Measurements from ENCODE around the gene CPT1B. TPM values are rescaled to one million over a fixed set of nuclear protein-coding genes. Genes with fewer than 3 reads are reported as not detected.
"Not testable (repeated sequence)": the region's sequence is repeated elsewhere in the genome, so short reads cannot be mapped to it uniquely, and the experiment has no call there.

The CPT1B gene
- total RNA-seq, 2 experiments from 2014 or later = 77.4 to 80.9 TPM

DNA sequence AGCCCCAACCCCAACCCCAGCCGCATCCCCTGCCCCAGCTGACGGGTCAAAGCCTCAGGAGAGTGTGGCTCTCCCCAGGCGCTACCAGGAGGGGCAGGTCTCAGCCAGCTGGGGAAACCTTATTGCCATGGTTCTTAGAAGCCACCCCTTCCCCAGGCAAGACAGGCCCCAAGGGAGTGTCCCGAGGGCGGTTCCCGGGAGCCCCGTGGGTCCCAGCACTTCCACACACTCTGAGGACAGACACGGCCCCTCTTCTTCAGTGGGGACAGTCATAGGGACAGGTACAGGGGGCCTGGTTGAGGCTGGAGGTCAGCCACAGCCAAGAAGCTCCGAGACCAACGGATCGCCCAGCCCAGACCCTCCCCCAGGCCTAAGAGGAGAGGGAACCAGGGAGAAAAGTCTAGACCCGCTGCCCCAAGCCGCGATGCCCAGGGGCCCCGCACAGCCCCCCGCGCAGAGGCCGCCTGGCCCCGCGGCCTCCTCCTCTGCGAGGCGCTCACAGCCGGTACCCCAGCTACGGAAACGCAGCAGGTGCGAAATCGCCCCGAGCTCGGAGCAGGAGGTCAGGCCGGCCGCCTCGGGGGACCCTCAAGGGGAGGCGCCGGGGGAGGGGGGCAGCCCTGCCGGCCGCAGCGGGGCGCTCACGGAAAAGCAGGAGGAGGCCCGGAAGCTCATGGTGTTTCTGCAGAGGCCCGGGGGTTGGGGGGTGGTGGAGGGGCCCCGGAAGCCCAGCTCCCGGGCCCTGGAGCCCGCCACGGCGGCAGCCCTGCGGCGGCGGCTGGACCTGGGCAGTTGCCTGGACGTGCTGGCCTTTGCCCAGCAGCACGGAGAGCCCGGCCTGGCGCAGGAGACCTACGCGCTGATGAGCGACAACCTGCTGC lies 29.9 kb downstream of the CPT1B start:
- no peaks in the 10 kb centered on the region for H3K27me3 Mint-ChIP-seq (ENCODE audit: low read depth)
- H3K36me3 Mint-ChIP-seq (ENCODE audit: low read depth) = peaks cover 6% of the 10 kb centered on the region
- ATAC-seq (peak; percentile 37), DNase-seq (peak; percentile 74)
- POLR2A ChIA-PET = interaction anchor here (0.6 to 8.4 kb wide), 15 partner anchors 9 to 78 kb away, joined by 3 to 142 read pairs (median 9); partner anchors contain the start of genes CHKB, CPT1B, LMF2 and NCAPH2
- peak overlapping the region; percentile 68 for H3K4me3 Mint-ChIP-seq
- no peaks in the 10 kb centered on the region for H3K9me3 Mint-ChIP-seq (ENCODE audit: insufficient read depth)
- peaks cover 39% of the 10 kb centered on the region for H3K4me1 Mint-ChIP-seq (ENCODE audit: low read depth)
- peak overlapping the region; percentile 89 for H3K27ac Mint-ChIP-seq
- CTCF ChIA-PET = interaction anchor here (0.6 to 5.5 kb wide), 11 partner anchors 9 to 75 kb away, joined by 3 to 57 read pairs (median 5); partner anchors contain the start of genes CHKB, LMF2, NCAPH2 and SCO2

- no peaks in the 10 kb centered on the region for H3K9me3 Mint-ChIP-seq (ENCODE audit: insufficient read depth)
- peak overlapping the region; percentile 65 for H3K4me3 Mint-ChIP-seq
- H3K27me3 Mint-ChIP-seq (ENCODE audit: low read depth) = no peaks in the 10 kb centered on the region
- H3K36me3 Mint-ChIP-seq (ENCODE audit: low read depth) = peaks cover 8% of the 10 kb centered on the region
- H3K27ac Mint-ChIP-seq = peak overlapping the region; percentile 84
- H3K4me1 Mint-ChIP-seq (ENCODE audit: low read depth) = peaks cover 42% of the 10 kb centered on the region
- DNase-seq (no peak), ATAC-seq (no peak)
- ChIA-PET POLR2A (interaction anchor here (0.9 to 8.4 kb wide), 11 partner anchors 8 to 77 kb away, joined by 3 to 142 read pairs (median 11); partner anchors contain the start of genes CHKB, CPT1B, LMF2 and NCAPH2), CTCF (interaction anchor here (1.1 to 5.5 kb wide), 7 partner anchors 8 to 74 kb away, joined by 3 to 57 read pairs (median 20); partner anchors contain the start of genes SCO2, SYCE3 and TYMP)
Measured at GRCh38 chr22:50547263-50547985, 30.8 kb downstream of the CPT1B start.

- Mint-ChIP-seq H3K4me1 (ENCODE audit: low read depth) (peaks cover 50% of the 10 kb centered on the region), H3K9me3 (ENCODE audit: insufficient read depth) (no peaks in the 10 kb centered on the region), H3K27me3 (ENCODE audit: low read depth) (no peaks in the 10 kb centered on the region), H3K27ac (peak overlapping the region; percentile 86), H3K36me3 (ENCODE audit: low read depth) (peaks cover 14% of the 10 kb centered on the region), H3K4me3 (peak overlapping the region; percentile 57)
- DNase-seq (no peak), ATAC-seq (no peak)
- POLR2A ChIA-PET = interaction anchor here (0.8 to 8.4 kb wide), 9 partner anchors 7 to 74 kb away, joined by 3 to 142 read pairs (median 13); partner anchors contain the start of genes CHKB, SCO2, SYCE3 and TYMP
- CTCF ChIA-PET = interaction anchor here (1.1 to 5.5 kb wide), 7 partner anchors 8 to 74 kb away, joined by 5 to 57 read pairs (median 21); partner anchors contain the start of genes SCO2, SYCE3 and TYMP
Measured at GRCh38 chr22:50546326-50547262, 31.6 kb downstream of the CPT1B start.

DNA sequence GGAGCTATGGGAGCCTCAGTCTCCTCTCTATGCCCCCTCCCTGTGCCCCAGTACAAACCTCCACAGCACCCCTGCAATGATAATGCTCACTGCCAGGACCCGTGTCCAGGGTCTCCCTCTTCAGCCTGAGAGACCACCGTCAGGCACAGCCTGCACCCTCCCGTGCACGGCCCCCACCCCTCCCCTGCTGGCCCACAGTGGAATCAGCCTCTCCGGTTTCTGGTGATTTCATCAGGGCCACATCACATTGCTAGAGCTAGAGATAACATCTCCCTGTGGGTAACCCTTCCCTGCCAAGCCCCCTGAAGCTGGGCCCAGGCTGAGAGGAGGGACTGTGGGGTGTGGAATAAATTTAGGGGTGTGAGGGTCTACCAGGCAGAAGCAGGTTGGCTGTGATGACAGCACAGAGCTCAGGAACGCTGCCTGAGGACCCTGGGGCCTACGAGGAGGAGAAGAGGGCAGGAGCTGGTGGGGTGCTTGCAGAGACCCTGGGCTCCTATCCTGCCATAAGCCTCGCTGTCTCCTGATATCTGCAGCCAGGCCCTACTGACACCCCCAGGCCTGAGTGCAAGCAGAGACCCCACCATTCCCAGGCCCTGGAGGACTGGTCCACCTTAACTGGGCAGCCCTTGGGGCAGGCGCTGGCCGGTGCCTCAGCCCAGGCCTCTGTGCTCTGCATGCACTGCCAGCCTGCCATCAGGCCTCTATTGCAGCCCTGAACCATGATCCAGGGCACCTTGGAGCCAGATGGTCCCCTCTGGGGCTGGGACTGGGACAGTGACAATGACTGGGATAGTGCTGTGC lies 32.5 kb downstream of the CPT1B start, which contains the start of gene KLHDC7B:
Gene KLHDC7B, plus strand, starts transcription at position 378 of the 804 bp plus-strand sequence. Its CDS starts 345 bp downstream, at position 723.
- peak; percentile 70 for DNase-seq
- peaks cover 14% of the 10 kb centered on the region for H3K36me3 Mint-ChIP-seq (ENCODE audit: low read depth)
- no peaks in the 10 kb centered on the region for H3K27me3 Mint-ChIP-seq (ENCODE audit: low read depth)
- ChIA-PET CTCF (interaction anchor here (1.0 to 5.5 kb wide), 6 partner anchors 10 to 75 kb away, joined by 4 to 57 read pairs (median 16); partner anchors contain the start of genes SCO2 and SYCE3), POLR2A (interaction anchor here (0.8 to 8.4 kb wide), 9 partner anchors 11 to 301 kb away, joined by 3 to 142 read pairs (median 4); partner anchors contain the start of genes LMF2, NCAPH2, SCO2 and SYCE3)
- H3K9me3 Mint-ChIP-seq (ENCODE audit: insufficient read depth) = no peaks in the 10 kb centered on the region
- peaks cover 56% of the 10 kb centered on the region for H3K4me1 Mint-ChIP-seq (ENCODE audit: low read depth)
- H3K27ac Mint-ChIP-seq = peak within 1 kb of the TSS; percentile 86
- H3K4me3 Mint-ChIP-seq = peak within 1 kb of the TSS; percentile 60
- peak; percentile 29 for ATAC-seq

DNA sequence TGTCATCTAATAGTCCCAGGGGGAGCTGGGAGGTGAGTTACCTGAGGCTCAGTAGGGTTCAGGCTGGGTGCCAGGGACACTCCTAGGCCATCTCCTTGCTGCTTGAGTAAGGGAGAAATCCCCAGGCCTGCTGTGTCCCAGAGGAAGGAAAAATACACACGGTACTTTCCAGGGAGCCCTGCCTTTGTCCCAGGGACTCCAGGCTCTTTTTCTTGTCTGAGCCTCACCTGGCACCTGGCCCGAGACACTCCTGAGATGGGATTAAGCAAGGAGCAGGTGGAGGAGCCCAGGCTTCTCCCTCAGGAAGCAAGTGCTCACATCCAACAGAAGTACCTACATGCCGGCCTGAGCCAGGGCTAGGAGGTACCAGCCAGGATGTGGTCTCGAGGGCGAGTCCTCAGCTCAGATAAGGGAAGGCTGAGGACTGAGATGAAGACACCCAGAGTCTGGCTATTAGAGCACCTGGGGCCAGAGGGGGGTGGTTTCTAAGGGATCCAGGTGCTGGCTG lies 33.4 kb downstream of the CPT1B start:
- Mint-ChIP-seq H3K4me1 (ENCODE audit: low read depth) (peaks cover 57% of the 10 kb centered on the region), H3K4me3 (peak overlapping the region; percentile 60), H3K36me3 (ENCODE audit: low read depth) (peaks cover 14% of the 10 kb centered on the region), H3K9me3 (ENCODE audit: insufficient read depth) (no peaks in the 10 kb centered on the region), H3K27ac (peak overlapping the region; percentile 86), H3K27me3 (ENCODE audit: low read depth) (no peaks in the 10 kb centered on the region)
- ATAC-seq = peak; percentile 27
- ChIA-PET POLR2A (interaction anchor here (0.7 to 8.4 kb wide), 10 partner anchors 15 to 300 kb away, joined by 3 to 142 read pairs (median 4); partner anchors contain the start of genes CHKB, LMF2, NCAPH2 and SCO2), CTCF (interaction anchor here (0.6 to 5.5 kb wide), 6 partner anchors 10 to 76 kb away, joined by 3 to 57 read pairs (median 8); partner anchors contain the start of genes SCO2 and SYCE3)
- peak; percentile 59 for DNase-seq

GRCh38 chr22:50544078-50544745 lies 34.0 kb downstream of the CPT1B start:
- ChIA-PET CTCF (interaction anchor here (0.6 to 5.5 kb wide), 7 partner anchors 11 to 77 kb away, joined by 3 to 57 read pairs (median 6); partner anchors contain the start of genes SCO2 and SYCE3), POLR2A (interaction anchor here (0.7 to 8.4 kb wide), 8 partner anchors 14 to 300 kb away, joined by 3 to 142 read pairs (median 8); partner anchors contain the start of genes CHKB, LMF2, NCAPH2 and SCO2)
- no peaks in the 10 kb centered on the region for H3K9me3 Mint-ChIP-seq (ENCODE audit: insufficient read depth)
- peak; percentile 60 for ATAC-seq
- H3K27me3 Mint-ChIP-seq (ENCODE audit: low read depth) = no peaks in the 10 kb centered on the region
- H3K4me3 Mint-ChIP-seq = peak overlapping the region; percentile 60
- peaks cover 19% of the 10 kb centered on the region for H3K36me3 Mint-ChIP-seq (ENCODE audit: low read depth)
- H3K4me1 Mint-ChIP-seq (ENCODE audit: low read depth) = peaks cover 61% of the 10 kb centered on the region
- peak; percentile 91 for DNase-seq
- H3K27ac Mint-ChIP-seq = peak overlapping the region; percentile 86

GRCh38 chr22:50542416-50542927 lies 35.8 kb downstream of the CPT1B start:
- H3K27ac Mint-ChIP-seq = peak overlapping the region; percentile 88
- ChIA-PET CTCF (interaction anchor here (1.2 kb wide), 1 partner anchor 17 kb away, joined by 5 read pairs; the partner anchor contains the start of gene SCO2), POLR2A (interaction anchor here (8.4 kb wide), 1 partner anchor 14 kb away, joined by 335 read pairs; the partner anchor contains the start of genes SCO2 and TYMP)
- H3K36me3 Mint-ChIP-seq (ENCODE audit: low read depth) = peaks cover 24% of the 10 kb centered on the region
- no peak overlapping the region for H3K4me3 Mint-ChIP-seq
- H3K27me3 Mint-ChIP-seq (ENCODE audit: low read depth) = no peaks in the 10 kb centered on the region
- no peak for DNase-seq
- H3K9me3 Mint-ChIP-seq (ENCODE audit: insufficient read depth) = no peaks in the 10 kb centered on the region
- peaks cover 68% of the 10 kb centered on the region for H3K4me1 Mint-ChIP-seq (ENCODE audit: low read depth)
- ATAC-seq = no peak

GRCh38 chr22:50541667-50542026 lies 36.6 kb downstream of the CPT1B start:
- Mint-ChIP-seq H3K27ac (peak overlapping the region; percentile 88), H3K36me3 (ENCODE audit: low read depth) (peaks cover 24% of the 10 kb centered on the region), H3K4me1 (ENCODE audit: low read depth) (peaks cover 70% of the 10 kb centered on the region)
- not testable (repeated sequence) for ATAC-seq; DNase-seq; H3K27me3 Mint-ChIP-seq (ENCODE audit: low read depth); H3K9me3 Mint-ChIP-seq (ENCODE audit: insufficient read depth); H3K4me3 Mint-ChIP-seq
- ChIA-PET CTCF (interaction anchor here (3.6 to 7.8 kb wide), 3 partner anchors 15 to 79 kb away, joined by 14 to 116 read pairs (median 39); partner anchors contain the start of genes SCO2, SYCE3 and TYMP), POLR2A (interaction anchor here (0.7 to 8.4 kb wide), 6 partner anchors 8 to 80 kb away, joined by 3 to 335 read pairs (median 52); partner anchors contain the start of genes LMF2, NCAPH2, SCO2 and SYCE3)
